SKM-1 (cell line): Measurements from ENCODE around the gene PRELID3B.

ENCODE experiments used
- DNase-seq: peaks from one replicate; lab custom pipeline; 2025; ENCODE audit not compliant: unreplicated experiment; lab: John Stamatoyannopoulos, UW

The PRELID3B gene

DNA sequence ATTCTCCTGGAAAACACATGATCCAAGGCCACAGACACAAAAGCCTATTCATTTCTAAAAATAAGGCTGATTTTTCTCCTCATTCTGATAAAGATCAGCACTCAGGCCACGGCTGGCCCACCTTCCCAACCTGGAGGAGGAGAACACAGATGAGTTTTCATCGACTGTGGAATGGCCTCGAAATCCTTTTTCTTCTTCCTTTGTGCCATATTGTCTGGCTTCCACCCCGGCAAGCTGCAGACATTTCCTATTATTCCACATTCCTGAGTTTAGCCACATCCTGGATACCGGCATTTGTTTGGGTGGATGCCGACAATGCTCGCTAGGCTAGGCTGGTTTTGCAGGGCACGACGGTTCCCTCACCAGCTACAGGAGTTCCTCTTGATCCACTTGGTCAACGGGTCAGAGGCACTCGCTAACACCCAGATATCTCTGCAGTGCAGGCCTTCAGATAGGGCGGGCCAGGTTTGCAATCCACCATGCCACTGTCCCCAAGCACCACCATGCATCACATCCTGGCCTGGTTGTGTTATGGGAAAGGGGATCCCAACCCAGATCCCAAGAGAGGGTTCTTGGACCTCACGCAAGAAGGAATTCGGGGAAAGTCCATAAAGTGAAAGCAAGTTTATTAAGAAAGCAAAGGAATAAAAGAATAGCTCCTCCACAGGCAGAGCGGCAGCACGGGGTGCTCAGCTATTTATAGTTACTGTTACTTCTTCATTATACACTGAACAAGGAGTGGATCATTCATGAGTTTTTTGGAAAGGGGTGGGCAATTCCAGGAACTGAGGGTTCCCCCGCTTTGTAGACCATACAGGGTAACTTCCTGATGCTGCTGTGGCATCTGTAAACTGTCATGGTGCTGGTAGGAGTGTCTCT lies 31.4 kb downstream of the PRELID3B start:
- DNase-seq: no peak

DNA sequence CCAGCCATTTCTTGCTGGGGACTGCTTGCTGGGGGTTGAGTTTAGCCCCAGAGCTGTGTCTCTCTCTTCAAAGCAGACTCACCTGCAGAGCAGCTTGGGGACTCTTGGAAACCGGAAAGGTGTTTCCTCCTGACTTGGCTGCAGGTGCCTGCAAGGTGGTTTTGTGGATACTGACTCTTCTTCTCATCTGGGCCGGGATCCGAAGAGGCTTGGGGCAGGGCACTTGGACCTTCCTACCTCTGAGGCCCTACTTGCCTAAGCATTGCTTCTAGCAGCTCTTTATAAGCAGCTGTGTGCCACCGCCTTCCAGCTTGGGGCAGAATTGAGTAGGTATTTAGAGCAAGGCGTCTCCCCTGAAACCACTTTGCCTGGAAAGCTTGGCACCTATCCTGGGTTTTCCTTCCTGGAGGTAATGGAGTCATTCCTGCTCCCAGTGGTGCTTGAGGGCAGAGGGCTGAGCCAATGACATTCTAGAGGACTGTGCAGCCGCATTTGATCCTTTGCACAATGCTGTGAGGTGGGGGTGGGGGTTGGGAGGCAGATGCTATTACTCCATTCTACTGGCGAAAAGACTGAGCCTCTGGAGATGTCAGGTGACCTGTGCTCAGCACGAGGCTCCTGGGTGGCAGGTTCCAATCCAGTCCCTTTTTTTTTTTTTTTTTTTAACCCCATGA lies 32.1 kb downstream of the PRELID3B start:
- DNase-seq: no peak

DNA sequence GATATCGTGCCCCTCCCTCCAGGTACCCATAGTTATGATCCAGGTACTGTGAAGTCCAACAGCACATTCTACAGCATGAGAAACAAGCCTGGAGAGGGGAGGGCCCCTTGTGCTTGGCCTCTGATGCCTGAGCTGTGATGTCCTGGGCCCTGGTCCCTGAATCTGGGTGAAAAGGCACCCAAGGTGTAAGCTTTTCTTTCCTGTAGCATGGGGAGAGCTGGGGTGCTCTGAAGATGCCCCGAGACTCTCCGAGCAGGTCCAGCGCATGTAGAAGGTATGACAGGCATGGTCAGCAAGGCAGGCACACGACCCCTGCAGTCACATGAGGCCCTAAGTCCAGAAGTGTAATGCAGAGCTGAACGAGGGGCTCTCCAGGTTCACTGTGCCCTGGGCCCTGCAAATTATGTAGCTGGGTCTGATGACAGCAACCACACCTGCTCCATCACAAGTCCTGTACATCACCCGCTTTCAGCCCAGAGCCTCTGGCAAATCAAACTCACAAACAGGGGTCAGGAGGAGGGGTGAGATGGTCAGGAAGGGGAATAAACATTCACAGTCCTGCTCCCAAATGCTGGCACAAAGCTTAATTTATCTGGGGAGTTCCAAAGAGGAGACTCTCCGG lies 33.8 kb downstream of the PRELID3B start:
- DNase-seq: no peak

DNA sequence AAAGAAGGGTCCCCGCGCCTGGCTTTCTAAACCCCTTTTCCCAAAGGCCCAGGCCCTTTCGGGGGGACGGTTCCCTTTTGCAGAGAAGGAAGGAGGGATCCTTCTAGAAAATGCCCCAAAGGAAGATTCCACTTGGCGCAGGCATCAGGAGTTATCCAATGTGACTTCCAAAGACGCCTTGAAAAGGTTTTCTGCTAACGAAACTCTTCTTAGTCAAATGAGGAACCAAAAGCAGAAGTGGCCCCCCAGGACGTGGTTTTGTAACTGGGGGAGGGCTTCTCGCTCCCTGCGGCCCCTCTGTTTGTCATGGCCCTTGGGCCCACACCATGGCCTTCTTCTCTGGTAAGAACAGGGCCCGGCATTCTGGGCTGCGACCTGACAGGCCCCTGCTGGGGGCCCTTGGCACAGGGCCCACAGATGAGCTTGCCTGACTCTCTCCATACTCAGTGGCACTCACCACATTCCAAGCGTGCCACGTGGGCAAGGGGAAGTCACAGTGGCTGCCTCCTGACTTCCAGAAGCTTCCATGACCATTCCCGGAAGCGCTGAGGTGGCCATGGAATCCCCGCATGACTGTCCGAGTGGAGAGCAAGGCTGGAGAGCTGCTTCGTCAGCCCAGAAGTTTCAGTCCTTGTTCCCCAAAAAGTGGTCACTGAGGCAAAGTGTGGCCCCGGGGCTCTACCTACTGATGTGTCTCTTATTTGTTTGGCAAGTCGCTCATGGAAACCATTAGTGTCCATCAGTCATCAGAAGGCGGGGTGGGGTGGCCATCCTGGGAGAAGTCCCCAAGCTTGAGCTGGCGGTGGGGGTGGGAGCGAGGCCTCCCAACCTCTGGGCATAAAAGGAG lies 34.7 kb downstream of the PRELID3B start:
- DNase-seq: peak; percentile 93

DNA sequence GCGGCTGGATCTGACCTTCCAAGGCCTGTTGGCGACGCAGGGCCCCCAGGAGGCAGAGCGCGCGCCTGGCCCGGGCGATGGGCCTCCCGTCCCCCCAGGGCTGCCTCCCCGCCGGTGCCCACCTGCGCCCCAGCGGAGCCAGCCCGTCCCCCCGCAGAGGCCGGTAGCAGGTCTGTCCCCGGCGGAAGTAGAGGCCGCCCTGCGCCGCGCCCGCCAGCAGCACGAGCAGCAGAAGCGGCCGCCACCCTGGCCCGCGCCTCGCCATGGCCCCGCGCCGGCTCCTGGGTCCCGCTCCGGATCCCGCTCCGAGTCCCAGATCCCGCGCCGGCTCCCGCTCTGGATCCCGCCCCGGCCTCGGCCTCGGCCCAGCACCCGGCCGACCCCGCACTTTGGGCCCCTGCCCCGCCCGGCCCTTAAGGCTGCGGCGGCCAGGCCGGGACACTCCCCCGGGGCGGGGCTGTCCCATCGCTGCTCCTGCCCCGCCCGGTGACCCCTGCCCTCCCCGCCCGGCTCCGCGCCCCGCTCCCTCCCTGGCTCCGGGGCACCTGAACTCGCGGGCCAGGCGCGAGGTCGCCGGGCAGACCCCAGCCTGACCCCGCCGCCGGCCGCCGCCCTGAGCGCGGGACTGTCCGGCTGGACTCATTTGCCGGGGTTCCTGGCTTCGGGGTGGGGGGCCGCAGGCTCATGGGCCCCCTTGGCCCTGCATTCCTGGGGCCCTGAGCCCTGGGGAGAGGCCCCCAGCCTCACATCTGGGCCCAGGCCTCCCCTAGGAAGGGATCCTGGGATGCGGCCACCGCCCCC lies 35.5 kb downstream of the PRELID3B start, which contains the start of gene CTSZ:
Gene CTSZ (minus strand): TSS at position 391 of the 801 bp plus-strand sequence. CDS start 126 bp downstream, at position 265.
- DNase-seq: no peak

DNA sequence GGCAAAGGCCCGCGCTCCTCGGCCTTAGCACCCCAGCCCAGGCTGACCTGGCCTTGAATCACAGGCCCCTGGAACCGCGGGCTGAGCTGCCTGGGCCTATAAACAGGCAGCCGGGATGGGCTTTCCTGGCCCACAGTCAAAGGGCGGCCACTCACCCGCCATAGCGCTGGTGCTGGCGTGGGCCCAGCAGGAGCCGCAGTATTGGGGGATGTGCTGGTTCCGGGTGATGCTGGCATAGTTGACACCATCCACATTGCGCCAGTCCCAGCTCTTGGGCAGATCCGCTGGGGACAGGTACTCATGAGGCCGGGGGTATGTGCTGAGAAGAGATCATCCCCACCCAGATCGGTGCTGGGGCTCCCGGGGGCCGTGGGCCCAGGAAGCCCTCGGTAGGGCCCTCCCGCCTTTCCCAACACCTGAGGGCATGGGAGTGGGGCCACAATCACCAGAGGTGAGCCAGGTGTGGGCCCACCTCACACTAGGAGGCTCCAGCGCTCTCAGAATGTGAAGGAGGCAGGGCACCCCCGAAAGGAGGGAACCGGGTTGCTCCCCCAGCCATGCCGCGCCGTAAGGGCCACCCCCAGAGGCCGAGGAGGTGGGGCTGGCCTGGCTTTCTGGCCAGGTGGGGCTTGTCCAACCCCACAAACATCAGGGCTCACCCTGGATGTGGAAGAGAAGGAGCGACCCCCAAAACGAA lies 36.3 kb downstream of the PRELID3B start:
- no peak for DNase-seq

DNA sequence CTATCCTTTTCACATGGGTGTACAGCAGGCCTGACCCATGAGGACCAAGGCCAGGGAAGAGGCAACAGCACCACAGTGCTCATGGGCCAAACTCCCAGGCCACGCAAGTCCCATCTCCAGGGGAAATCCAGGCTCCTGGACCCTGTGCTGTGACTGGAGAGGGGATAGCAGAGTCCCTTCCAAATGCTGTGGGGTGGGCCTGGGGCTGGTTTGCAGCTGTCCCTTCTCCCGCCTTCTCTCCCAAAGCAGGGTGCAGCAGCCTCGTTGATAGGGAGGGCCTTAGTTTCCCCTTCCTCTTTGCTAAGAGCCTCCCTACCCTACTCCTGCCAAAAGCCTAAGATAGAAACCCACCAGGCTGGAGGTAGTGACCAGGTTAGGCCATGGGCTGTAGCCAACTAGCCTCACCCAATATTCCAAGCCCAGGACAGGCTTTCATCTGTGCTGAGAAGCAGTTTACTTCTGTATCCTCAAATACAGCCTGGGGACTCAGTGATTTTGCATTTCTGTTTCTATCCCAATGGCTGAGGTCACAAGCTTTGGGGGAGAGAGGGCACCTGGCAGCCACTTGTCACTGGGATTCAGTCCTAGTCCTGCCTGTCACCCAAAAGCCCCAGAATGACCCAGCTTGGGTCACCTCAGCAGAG lies 36.9 kb downstream of the PRELID3B start:
- DNase-seq: no peak

DNA sequence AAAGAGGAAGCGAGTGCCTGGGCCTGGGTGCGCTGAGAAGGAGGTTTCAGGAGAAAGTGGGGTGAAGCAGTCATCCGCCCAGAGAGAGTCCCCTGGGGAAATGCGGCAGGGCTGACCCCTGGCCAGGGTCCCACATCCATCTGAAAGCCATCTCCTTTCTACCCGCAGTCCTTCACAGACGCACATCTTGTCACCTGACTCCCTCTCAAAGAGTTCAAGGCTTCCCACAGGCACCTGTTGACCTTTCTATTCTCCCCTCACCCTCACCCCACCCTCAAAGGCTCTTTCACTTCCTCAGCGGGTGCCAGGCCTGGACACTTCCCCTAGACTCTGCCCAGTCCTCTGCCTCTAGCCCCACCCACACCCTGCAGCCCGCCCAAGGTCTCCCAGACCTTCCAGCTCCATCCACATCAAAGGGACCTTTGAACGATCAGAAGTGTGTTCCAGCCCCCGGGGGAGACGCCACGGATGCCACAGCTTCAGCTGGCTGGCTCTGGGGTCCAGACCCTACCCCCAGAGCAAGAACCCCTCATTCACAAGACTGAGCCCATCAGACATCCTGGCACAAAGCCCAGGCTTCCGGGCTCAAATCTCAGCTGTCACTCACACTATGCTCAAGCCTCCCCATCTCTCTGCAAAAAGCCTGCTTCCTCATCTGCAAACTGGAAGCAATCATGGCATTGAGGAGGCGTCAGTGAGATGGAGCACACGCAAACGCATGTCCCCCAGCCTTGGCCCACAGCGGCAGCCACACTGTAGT lies 37.6 kb downstream of the PRELID3B start:
- DNase-seq: peak; percentile 86

DNA sequence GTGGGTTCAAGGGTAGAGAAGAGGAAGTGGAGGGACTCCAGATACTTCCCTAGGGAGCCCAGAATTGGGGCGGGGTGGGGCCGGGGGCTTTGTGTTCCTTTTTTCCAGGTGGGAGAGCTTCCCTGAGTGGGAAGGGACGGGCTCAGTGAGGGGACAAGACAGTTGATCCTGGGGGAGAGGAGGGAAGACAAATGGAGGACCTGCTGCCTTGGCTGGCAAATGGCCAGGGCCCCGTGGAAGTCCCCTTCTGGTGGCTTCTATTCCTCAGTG lies 38.2 kb downstream of the PRELID3B start:
- DNase-seq: no peak

DNA sequence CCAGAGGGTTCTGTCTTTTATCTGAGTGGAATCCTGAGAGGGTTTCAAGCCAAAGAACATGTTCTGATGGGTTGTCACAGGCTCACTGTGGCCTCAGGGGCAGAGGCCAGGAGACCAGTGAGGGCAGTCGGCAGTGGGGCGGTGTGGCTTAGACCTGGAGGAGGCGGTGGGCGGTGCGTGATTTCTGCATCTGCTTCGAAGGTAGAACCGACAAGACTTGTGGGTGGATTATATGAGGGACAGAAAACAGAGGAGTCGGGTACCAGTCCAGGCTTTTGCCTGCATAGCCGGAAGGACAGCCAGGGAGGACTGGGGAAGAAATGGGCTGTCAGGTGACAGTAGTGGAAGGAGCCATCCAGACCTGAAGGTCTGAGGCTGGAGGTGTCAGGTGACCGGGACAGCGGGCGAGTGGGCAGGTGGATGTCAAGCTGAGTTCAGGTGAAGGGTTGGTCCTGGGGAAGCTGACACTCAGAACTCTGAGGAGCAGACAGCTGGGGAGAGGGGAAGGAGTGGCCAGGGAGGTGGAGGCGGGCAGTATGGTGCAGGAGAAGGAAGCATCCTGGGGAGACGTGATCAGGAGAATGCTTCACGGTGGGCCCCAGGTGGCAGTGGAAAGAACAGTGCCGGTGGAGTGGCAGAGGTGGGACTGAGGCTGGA lies 38.6 kb downstream of the PRELID3B start:
- no peak for DNase-seq

DNA sequence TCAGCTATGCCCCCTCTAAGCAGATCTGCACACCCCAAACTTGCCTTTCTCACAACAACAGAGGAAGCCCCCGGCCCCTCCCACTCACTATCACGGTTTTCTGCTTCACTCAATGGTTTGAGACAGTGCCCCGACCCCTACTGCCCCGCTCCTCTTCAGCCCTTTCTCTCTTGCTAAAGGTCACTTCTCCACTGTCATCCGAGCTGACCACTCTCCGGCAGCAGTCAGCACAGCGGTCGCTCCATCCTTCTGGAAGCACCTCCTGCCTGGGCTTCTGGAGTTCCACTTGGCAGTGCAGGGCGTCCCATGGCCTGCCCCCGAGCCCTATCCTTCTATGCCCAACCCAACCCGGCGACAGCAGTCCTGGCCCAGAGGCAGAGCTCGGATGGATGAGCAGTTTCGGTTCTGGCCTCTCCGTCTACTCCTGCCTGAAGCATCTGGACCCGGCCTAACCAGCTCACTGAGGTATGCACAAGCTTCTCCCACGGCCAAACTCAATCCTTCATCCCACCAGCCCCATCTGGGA lies 39.6 kb downstream of the PRELID3B start:
- DNase-seq: no peak

DNA sequence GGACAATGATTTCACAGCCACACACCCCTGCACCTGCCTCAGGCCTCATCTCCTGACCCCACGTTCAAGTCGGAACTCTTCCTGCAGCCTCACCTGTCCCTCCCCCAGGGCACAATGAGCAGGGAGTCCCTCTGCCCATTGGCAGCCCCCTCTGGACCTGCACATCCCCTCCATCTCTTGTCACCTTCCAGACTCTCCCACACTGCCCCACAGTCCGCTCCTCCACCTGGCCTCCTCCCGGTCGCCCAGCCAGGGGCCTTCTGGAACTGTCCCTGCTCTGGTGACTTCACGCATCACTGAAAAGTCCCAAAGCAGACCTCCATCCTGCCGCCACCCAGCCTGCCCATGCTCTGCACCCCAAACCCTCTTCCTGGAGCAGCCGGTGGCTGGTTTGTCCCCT lies 40.2 kb downstream of the PRELID3B start:
- no peak for DNase-seq

DNA sequence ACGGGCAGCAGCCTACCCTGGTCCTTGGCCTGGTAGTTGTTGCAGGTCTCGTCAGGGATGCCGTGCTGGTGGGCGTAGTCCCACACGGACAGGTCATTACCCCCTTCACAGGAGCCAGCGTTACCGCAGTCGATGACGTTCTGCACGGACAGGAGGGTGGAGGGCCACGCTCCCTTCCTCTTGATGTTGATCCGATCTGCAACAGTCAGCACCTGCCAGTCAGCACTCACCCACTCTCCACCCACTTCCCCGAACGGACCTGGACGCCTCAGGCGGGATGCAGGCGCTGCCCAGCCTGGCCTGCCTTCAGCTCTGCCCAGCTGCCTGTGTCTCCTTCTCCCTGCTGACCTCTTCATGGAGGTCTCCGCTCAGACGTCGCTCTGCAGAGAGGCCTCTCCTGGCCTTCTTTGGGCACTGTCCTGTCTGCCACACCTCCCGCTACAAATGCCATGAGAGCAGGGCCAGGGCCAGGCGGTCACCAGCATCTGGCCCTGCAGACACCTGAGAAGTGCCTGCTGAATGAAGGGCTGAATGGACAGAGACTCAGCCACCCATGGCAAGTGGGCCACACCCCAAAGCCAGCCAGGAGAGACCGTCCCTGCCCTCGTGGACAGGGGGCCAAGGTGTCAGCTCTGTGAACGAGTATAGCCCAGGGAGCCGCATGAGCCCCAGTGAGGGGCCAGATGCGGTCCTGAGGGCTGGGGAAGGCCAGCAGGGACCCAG lies 41.0 kb downstream of the PRELID3B start:
- no peak for DNase-seq

DNA sequence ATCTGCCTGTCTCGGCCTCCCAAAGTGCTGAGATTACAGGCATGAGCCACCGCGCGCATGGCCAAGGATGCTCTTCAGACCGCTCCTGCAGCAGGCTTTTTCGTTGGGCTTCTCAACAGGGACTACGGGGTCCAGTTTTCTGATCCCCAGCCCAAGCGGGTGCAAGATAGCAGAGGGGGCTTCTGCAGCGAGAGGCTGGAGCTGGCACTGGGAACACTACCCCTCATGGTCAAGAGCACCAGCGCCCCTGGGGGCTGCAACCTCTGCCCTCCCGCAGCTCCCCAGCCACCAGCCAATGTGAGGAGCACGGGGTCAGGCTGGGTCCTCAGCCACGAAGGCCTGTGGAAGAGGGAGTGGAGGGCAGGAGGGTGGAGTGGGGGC lies 41.5 kb downstream of the PRELID3B start:
- no peak for DNase-seq

DNA sequence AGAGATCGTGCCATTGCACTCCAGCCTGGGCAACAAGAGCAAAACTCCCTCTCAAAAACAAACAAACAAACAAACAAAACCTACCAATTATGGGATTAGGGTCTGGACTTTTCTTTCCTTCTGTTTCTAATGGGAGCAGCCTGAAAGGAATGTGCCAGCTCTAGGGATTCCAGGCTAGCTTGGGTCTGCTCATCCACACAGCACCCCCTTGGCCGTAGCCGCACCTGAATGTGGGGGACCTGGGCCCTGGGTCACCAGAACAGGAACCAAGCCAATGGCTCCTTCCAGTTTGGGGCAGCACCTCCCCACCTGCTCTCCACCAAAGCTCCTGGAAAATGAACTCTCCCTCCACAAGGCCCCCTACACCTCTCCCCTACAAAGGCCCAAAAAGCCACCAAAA lies 42.3 kb downstream of the PRELID3B start:
- DNase-seq: no peak

DNA sequence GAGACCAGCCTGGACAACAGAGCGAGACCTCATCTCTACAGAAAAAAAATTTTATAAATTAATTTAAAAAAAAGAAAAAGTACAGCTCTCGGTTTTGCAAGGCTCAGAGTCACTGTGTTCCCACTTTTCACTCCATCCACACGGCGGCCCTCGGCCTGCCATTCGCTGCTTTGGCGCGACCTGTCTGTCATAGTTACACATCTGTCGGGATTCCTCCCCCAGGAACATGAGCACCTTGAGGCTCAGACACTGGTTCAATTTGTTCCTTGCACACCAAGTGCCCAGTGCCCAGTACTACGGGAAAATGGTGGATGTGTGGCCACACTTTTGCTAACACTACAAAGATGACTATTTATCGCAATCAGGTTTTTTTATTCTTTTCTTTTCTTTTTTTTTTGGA lies 43.9 kb downstream of the PRELID3B start:
- DNase-seq: no peak

DNA sequence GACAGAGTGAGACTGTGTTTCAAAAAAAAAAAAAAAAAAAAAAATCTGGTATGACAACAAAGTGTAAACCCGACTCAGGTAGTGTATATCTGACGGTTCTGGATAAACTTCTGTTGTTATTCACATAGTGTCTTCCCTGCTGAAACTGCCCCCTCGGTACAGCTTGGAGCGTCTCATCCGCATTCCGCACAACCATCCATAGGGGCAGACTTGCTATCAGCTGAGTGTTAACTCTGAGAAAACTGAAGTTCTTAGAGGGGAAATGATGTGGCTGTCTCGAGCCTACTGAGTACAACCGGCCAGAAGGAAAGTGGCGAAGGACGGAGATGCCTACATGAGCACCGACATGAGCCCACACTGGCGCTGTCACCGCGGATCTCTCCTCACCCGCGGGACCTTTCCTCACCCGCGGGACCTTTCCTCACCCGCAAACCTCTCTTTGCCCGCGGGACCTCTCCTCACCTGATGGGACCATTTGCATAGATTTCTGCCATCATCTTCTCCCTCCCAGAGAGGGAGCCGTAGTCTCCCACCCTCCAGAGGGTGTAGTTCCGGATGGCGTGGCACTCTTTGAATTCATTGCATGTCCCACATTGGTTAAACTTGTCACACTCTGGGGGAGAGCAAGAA lies 45.3 kb downstream of the PRELID3B start:
- DNase-seq: no peak
